HG02610 (cell line): Measurements from ENCODE around the gene SCRT2.

Source experiments
- ATAC-seq: cut with Tn5 transposase; IDR thresholded peaks from one replicate; pipeline ENCODE4 v1.9.1; 2021; ENCODE audit warnings: mild to moderate bottlenecking, moderate library complexity; ENCODE audit not compliant: unreplicated experiment

Gene SCRT2

GRCh38 chr20:635028-635892 is 40.3 kb downstream of the SCRT2 start:
- ATAC-seq = no peak

GRCh38 chr20:634148-634925 is 41.3 kb downstream of the SCRT2 start:
- ATAC-seq = no peak

GRCh38 chr20:631101-631500 is 44.5 kb downstream of the SCRT2 start:
- no peak for ATAC-seq

- ATAC-seq = no peak
Measured at GRCh38 chr20:626579-626978, 49.0 kb downstream of the SCRT2 start.

- ATAC-seq = no peak
Measured at GRCh38 chr20:625360-625932, 50.2 kb downstream of the SCRT2 start.

- no peak for ATAC-seq
Measured at GRCh38 chr20:623704-624103, 51.9 kb downstream of the SCRT2 start.

GRCh38 chr20:623021-623420 is 52.6 kb downstream of the SCRT2 start:
- ATAC-seq = no peak

GRCh38 chr20:622161-622560 is 53.4 kb downstream of the SCRT2 start:
- no peak for ATAC-seq

GRCh38 chr20:621125-621756 is 54.4 kb downstream of the SCRT2 start:
- ATAC-seq = no peak

GRCh38 chr20:620246-620645 is 55.4 kb downstream of the SCRT2 start:
- no peak for ATAC-seq

GRCh38 chr20:618980-619379 is 56.6 kb downstream of the SCRT2 start:
- no peak for ATAC-seq

GRCh38 chr20:617934-618690 is 57.5 kb downstream of the SCRT2 start:
- no peak for ATAC-seq

- ATAC-seq = no peak
Measured at GRCh38 chr20:615514-615913, 60.1 kb downstream of the SCRT2 start.

- ATAC-seq = no peak
Measured at GRCh38 chr20:611843-612185, 63.8 kb downstream of the SCRT2 start.
